Spleen (tissue), 11 donors: ENCODE data around the gene GVQW3. TPM values are rescaled to one million over a fixed set of nuclear protein-coding genes. Genes with fewer than 3 reads are reported as not detected.

Source experiments
- DNase-seq: peaks from one replicate; pipeline ENCODE4 v3.0.0-alpha.2; 2020
- H3K27ac ChIP-seq, 8 donors: fragments of 200-600 bp; sonication (generic) in 7 of 8; 1 replicate in 4 of 8; 2 replicates in 4 of 8; pipeline versions ENCODE4 v1.5.0 to v1.8.0; 2016 to 2021; ENCODE audit warnings: inconsistent platforms in 4 of 8, mild to moderate bottlenecking in 4 of 8, moderate library complexity in 1 of 8
- H3K27me3 ChIP-seq, 7 donors: fragments of 200-600 bp; sonication (generic) in 6 of 7; replicated peaks in 1 of 7; 1 replicate in 4 of 7; 2 replicates in 3 of 7; pipeline versions ENCODE4 v1.5.0 to v1.8.0; 2016 to 2021; ENCODE audit warnings: inconsistent platforms in 3 of 7, mild to moderate bottlenecking in 1 of 7
- H3K36me3 ChIP-seq, 6 donors: fragments of 200-600 bp; sonication (generic) in 5 of 6; 1 replicate in 4 of 6; 2 replicates in 2 of 6; pipeline versions ENCODE4 v1.5.0 to v1.8.0; 2016 to 2021; ENCODE audit warnings: inconsistent platforms in 2 of 6
- H3K4me1 ChIP-seq, 6 donors: fragments of 200-600 bp; sonication (generic) in 5 of 6; 1 replicate in 3 of 6; 2 replicates in 3 of 6; pipeline versions ENCODE4 v1.5.0 to v1.8.0; 2016 to 2021; ENCODE audit warnings: inconsistent platforms in 3 of 6
- H3K4me3 ChIP-seq, 8 donors: fragments of 200-600 bp; sonication (generic) in 7 of 8; 1 replicate in 4 of 8; 2 replicates in 4 of 8; pipeline versions ENCODE4 v1.5.0 to v1.8.0; 2016 to 2021; ENCODE audit warnings: inconsistent platforms in 4 of 8, mild to moderate bottlenecking in 4 of 8, moderate library complexity in 2 of 8
- H3K9me3 ChIP-seq, 8 donors: fragments of 200-600 bp; sonication (generic) in 7 of 8; 1 replicate in 4 of 8; 2 replicates in 4 of 8; pipeline versions ENCODE4 v1.5.0 to v1.8.0; 2016 to 2021; ENCODE audit warnings: inconsistent platforms in 4 of 8
- CTCF ChIP-seq, 11 experiments: fragments of 200-600 bp in 7 of 11; fragments of 450-650 bp in 4 of 11; sonication (generic) in 4 of 11; IDR thresholded peaks in 8 of 11; conservative IDR thresholded peaks in 3 of 11; 1 replicate in 7 of 11; 2 replicates in 4 of 11; pipeline versions ENCODE4 v1.4.0 to v1.8.0; 2016 to 2021; ENCODE audit warnings: antibody characterized with exemption in 11 of 11, inconsistent platforms in 4 of 11, mild to moderate bottlenecking in 1 of 11
- POLR2A ChIP-seq, 3 donors: fragments of 450-650 bp; IDR thresholded peaks; one replicate each; pipeline ENCODE4 v1.5.1; 2017; ENCODE audit warnings: antibody characterized with exemption in 3 of 3, mild to moderate bottlenecking in 1 of 3
- POLR2AphosphoS5 ChIP-seq, 3 donors: sonication (generic); formaldehyde crosslinking; IDR thresholded peaks; one replicate each; pipeline ENCODE4 v1.5.1; 2017; ENCODE audit warnings: antibody characterized with exemption in 3 of 3
- WGBS, 5 donors: extraction: QIAGEN DNeasy Blood & Tissue Kit in 3 of 5; methylation state at CpG; one replicate each; pipeline versions ENCODE4 v1.1.5 to v1.1.7; 2013 to 2018; 5-methylcytosine and 5-hydroxymethylcytosine counted together
- intact Hi-C: fragments of 100-400 bp; cut with DNase I; formaldehyde crosslinking; loops from one replicate; pipeline ENCODE4 v1.15.0; 2023; ENCODE audit warnings: low total_unique reads
- polyA plus RNA-seq, 3 donors: library from polyadenylated mRNA; stranded (reverse); fragments of 200-250 nt; gene quantifications; one replicate each; pipeline ENCODE4 v1.2.1, GENCODE V29; 2013
- total RNA-seq, 7 donors: library from RNA; depleted of rRNA in 3 of 7; stranded (reverse); fragments of >200 nt in 3 of 7; fragmentation: NEBNext Ultra II Directional in 4 of 7; extraction: Animal tissue kit (Norgen Biotek cat#: 25700) in 4 of 7; gene quantifications; one replicate each; pipeline versions ENCODE4 v1.1.0 to v1.2.1, GENCODE V29; 2016 to 2021
- donor health status: healthy with polysubstance abuse.
- donor health status: DM: no; HTN: no; CAD: no; lungs with moderate emphysema.
- donor health status: DM: no; HTN: no; CAD: no.
- donor health status: Bipolar disorder and iron deficiency.
- donor health status: healthy.
- donor health status: DM: no; HTN: no; CAD: no.
- donor health status: DM: yes; HTN: yes; CAD: no.

The GVQW3 gene
- total and polyA plus RNA-seq, 10 donors = 0.35 to 5.6 (median 4.0) TPM

GRCh38 chr11:76380159-76380976 is 755 bp upstream of the GVQW3 start:
- DNase-seq = peak; percentile 91
- H3K4me1 ChIP-seq = peaks cover 23 to 87% (median 65%) of the 10 kb centered on the region in 6 donors
- H3K27ac ChIP-seq = peak overlapping the region; percentile 75 to 95 (median 90)
- TF ChIP-seq CTCF (IDR thresholded peaks at IDR 0.05 in 8 of 11, conservative IDR thresholded peaks at IDR 0.05 in 3 of 11) = no peak
- no peak for TF ChIP-seq POLR2A (IDR thresholded peaks at IDR 0.05)
- TF ChIP-seq POLR2AphosphoS5 (IDR thresholded peaks at IDR 0.05) = peak in 1 of 3 donors; percentile 7
- intact Hi-C loops = loop anchor here (5.0 kb wide), 1 partner anchor 62 kb away; no protein-coding TSS in a partner anchor
- no peaks in the 10 kb centered on the region for H3K9me3 ChIP-seq
- H3K36me3 ChIP-seq = peaks cover 0 to 3% (median 0%) of the 10 kb centered on the region in 6 donors
- H3K4me3 ChIP-seq = peak overlapping the region; percentile 72 to 99 (median 92)
- WGBS, 5 donors = 0 to 1% (median 1%) methylated on average over 13 to 85 of the region's 85 CpGs
- H3K27me3 ChIP-seq = no peaks in the 10 kb centered on the region

GRCh38 chr11:76382209-76382608 is 1.1 kb downstream of the GVQW3 start:
- Histone ChIP-seq H3K4me3 (peak overlapping the region in 5 of 8 donors; percentile 87 to 99 (median 95)), H3K27ac (no peak overlapping the region), H3K4me1 (peaks cover 23 to 69% (median 49%) of the 10 kb centered on the region in 6 donors), H3K36me3 (peaks cover 0 to 3% (median 0%) of the 10 kb centered on the region in 6 donors), H3K9me3 (no peaks in the 10 kb centered on the region), H3K27me3 (no peaks in the 10 kb centered on the region)
- no peak for TF ChIP-seq POLR2A (IDR thresholded peaks at IDR 0.05)
- intact Hi-C loops = loop anchor here (5.0 kb wide), 1 partner anchor 60 kb away; no protein-coding TSS in a partner anchor
- no peak for DNase-seq
- 77 to 88% (median 84%) methylated on average over 6 of the region's 6 CpGs for WGBS, 5 donors

- no peak overlapping the region for H3K4me3 ChIP-seq
- DNase-seq = no peak
- H3K4me1 ChIP-seq = peaks cover 9 to 38% (median 19%) of the 10 kb centered on the region in 6 donors
- TF ChIP-seq POLR2A (IDR thresholded peaks at IDR 0.05) = no peak
- TF ChIP-seq CTCF (IDR thresholded peaks at IDR 0.05 in 8 of 11, conservative IDR thresholded peaks at IDR 0.05 in 3 of 11) = no peak
- no peak for TF ChIP-seq POLR2AphosphoS5 (IDR thresholded peaks at IDR 0.05)
- H3K9me3 ChIP-seq = no peaks in the 10 kb centered on the region
- H3K36me3 ChIP-seq = peaks cover 0 to 3% (median 0%) of the 10 kb centered on the region in 6 donors
- no peaks in the 10 kb centered on the region for H3K27me3 ChIP-seq
- intact Hi-C loops = no loop called here
- H3K27ac ChIP-seq = no peak overlapping the region
- WGBS, 5 donors = 65 to 93% (median 88%) methylated on average over 5 of the region's 5 CpGs
Observed at GRCh38 chr11:76385903-76386302, 4.8 kb downstream of the GVQW3 start.

GRCh38 chr11:76388408-76388807 is 7.3 kb downstream of the GVQW3 start:
- H3K4me3 ChIP-seq = no peak overlapping the region
- no peak for DNase-seq
- peaks cover 0 to 3% (median 0%) of the 10 kb centered on the region in 6 donors for H3K36me3 ChIP-seq
- H3K27ac ChIP-seq = no peak overlapping the region
- WGBS, 5 donors = 92 to 99% (median 97%) methylated on average over 2 of the region's 2 CpGs
- TF ChIP-seq POLR2A (IDR thresholded peaks at IDR 0.05) = no peak
- intact Hi-C loops = no loop called here
- no peaks in the 10 kb centered on the region for H3K27me3 ChIP-seq
- no peaks in the 10 kb centered on the region for H3K9me3 ChIP-seq
- H3K4me1 ChIP-seq = peaks cover 0 to 16% (median 1%) of the 10 kb centered on the region in 6 donors

GRCh38 chr11:76391021-76391420 is 9.9 kb downstream of the GVQW3 start:
- Histone ChIP-seq H3K27me3 (no peaks in the 10 kb centered on the region), H3K9me3 (no peaks in the 10 kb centered on the region), H3K4me3 (no peak overlapping the region), H3K36me3 (no peaks in the 10 kb centered on the region), H3K4me1 (no peaks in the 10 kb centered on the region), H3K27ac (no peak overlapping the region)
- DNase-seq = no peak
- TF ChIP-seq POLR2A (IDR thresholded peaks at IDR 0.05) (no peak), CTCF (IDR thresholded peaks at IDR 0.05 in 8 of 11, conservative IDR thresholded peaks at IDR 0.05 in 3 of 11) (no peak), POLR2AphosphoS5 (IDR thresholded peaks at IDR 0.05) (no peak)
- 36 to 49% (median 43%) methylated on average over 6 of the region's 6 CpGs for WGBS, 5 donors
- intact Hi-C loops = no loop called here
